HEK293 (cell line): ENCODE results near the gene VWF.

Source experiments
- CTCF ChIA-PET: fragments of 350-600 bp; formaldehyde crosslinking; extraction: SDS; loops from one replicate; lab custom pipeline; 2021; ENCODE audit warnings: antibody characterized with exemption; lab: Yijun Ruan, JAX
- POLR2A ChIA-PET: fragments of 300-600 bp; formaldehyde crosslinking; extraction: SDS; loops from one replicate; lab custom pipeline; 2020; ENCODE audit warnings: antibody characterized with exemption, inconsistent platforms; lab: Yijun Ruan, JAX
- H3K27ac ChIP-seq: fragments of 200-500 bp; sonication (Bioruptor generic); 2 replicates; pipeline ENCODE4 v1.5.1; 2014; ENCODE audit warnings: low read depth, low read length, control low read depth, inconsistent platforms; ENCODE audit errors: extremely low read depth
- H3K36me3 ChIP-seq, 2 experiments: fragments of 200-500 bp in 1 of 2; sonication (Bioruptor generic) in 1 of 2; 1 replicate in 1 of 2; 2 replicates in 1 of 2; pipeline ENCODE4 v1.5.1; 2014 to 2017; ENCODE audit warnings: inconsistent platforms in 2 of 2, low read length in 2 of 2; ENCODE audit not compliant: control insufficient read depth in 2 of 2, insufficient read depth in 1 of 2
- H3K4me1 ChIP-seq: fragments of 200-500 bp; sonication (Bioruptor generic); 2 replicates; pipeline ENCODE4 v1.5.1; 2014; ENCODE audit warnings: mild to moderate bottlenecking, low read length, inconsistent platforms; ENCODE audit not compliant: control insufficient read depth, insufficient read depth
- H3K4me3 ChIP-seq: 2 replicates; pipeline ENCODE4 v1.5.1; 2011; ENCODE audit warnings: low read depth, mild to moderate bottlenecking, control low read depth, low read length, moderate library complexity
- H3K9me3 ChIP-seq: fragments of 200-500 bp; sonication (Bioruptor generic); 2 replicates; pipeline ENCODE4 v1.5.1; 2014; ENCODE audit warnings: low read depth, low read length, inconsistent platforms; ENCODE audit not compliant: control insufficient read depth, insufficient read depth
- BCL11A ChIP-seq: fragments of 450-650 bp; formaldehyde crosslinking; IDR thresholded peaks from 2 replicates; pipeline ENCODE4 v1.5.1; 2016; ENCODE audit warnings: low read depth, missing biosample characterization, missing genetic modification characterization
- KLF10 ChIP-seq: fragments of 450-650 bp; IDR thresholded peaks from 2 replicates; pipeline ENCODE4 v1.5.1; 2018; ENCODE audit warnings: missing biosample characterization, mild to moderate bottlenecking, missing genetic modification characterization
- SP2 ChIP-seq: fragments of 450-650 bp; formaldehyde crosslinking; IDR thresholded peaks from 2 replicates; pipeline ENCODE4 v1.5.1; 2016; ENCODE audit warnings: missing biosample characterization, missing genetic modification characterization
- ZBTB21 ChIP-seq: fragments of 450-650 bp; formaldehyde crosslinking; IDR thresholded peaks from 2 replicates; pipeline ENCODE4 v1.5.1; 2017; ENCODE audit warnings: missing biosample characterization, missing genetic modification characterization
- ZNF132 ChIP-seq: fragments of 450-650 bp; formaldehyde crosslinking; IDR thresholded peaks from 2 replicates; pipeline ENCODE4 v1.5.1; 2017; ENCODE audit warnings: missing biosample characterization, missing genetic modification characterization, borderline replicate concordance
- ZNF155 ChIP-seq: fragments of 450-650 bp; formaldehyde crosslinking; IDR thresholded peaks from 2 replicates; pipeline ENCODE4 v1.5.1; 2016; ENCODE audit warnings: missing biosample characterization, missing genetic modification characterization
- ZNF157 ChIP-seq: fragments of 450-650 bp; formaldehyde crosslinking; IDR thresholded peaks from 2 replicates; pipeline ENCODE4 v1.5.1; 2016; ENCODE audit warnings: missing biosample characterization, missing genetic modification characterization
- ZNF174 ChIP-seq: fragments of 450-650 bp; formaldehyde crosslinking; IDR thresholded peaks from 2 replicates; pipeline ENCODE4 v1.5.0; 2017; ENCODE audit warnings: missing biosample characterization, mild to moderate bottlenecking, missing genetic modification characterization
- ZNF239 ChIP-seq: fragments of 450-650 bp; formaldehyde crosslinking; IDR thresholded peaks from 2 replicates; pipeline ENCODE4 v1.5.1; 2016; ENCODE audit warnings: missing biosample characterization, missing genetic modification characterization
- ZNF311 ChIP-seq: fragments of 450-650 bp; formaldehyde crosslinking; IDR thresholded peaks from 2 replicates; pipeline ENCODE4 v1.5.1; 2017; ENCODE audit warnings: missing biosample characterization, missing genetic modification characterization, borderline replicate concordance
- ZNF514 ChIP-seq: fragments of 450-650 bp; formaldehyde crosslinking; IDR thresholded peaks from 2 replicates; pipeline ENCODE4 v1.5.1; 2016; ENCODE audit warnings: missing biosample characterization, missing genetic modification characterization
- ZNF560 ChIP-seq: fragments of 450-650 bp; formaldehyde crosslinking; IDR thresholded peaks from 2 replicates; pipeline ENCODE4 v1.5.1; 2017; ENCODE audit warnings: missing biosample characterization, missing genetic modification characterization, borderline replicate concordance
- ZNF658 ChIP-seq: fragments of 450-650 bp; formaldehyde crosslinking; IDR thresholded peaks from 2 replicates; pipeline ENCODE4; 2016; ENCODE audit warnings: missing biosample characterization, missing genetic modification characterization
- ZNF677 ChIP-seq: fragments of 450-650 bp; IDR thresholded peaks from 2 replicates; pipeline ENCODE4 v1.5.0; 2018; ENCODE audit warnings: missing biosample characterization, mild to moderate bottlenecking, missing genetic modification characterization, moderate library complexity
- ZNF776 ChIP-seq: fragments of 450-650 bp; formaldehyde crosslinking; IDR thresholded peaks from 2 replicates; pipeline ENCODE4 v1.5.0; 2017; ENCODE audit warnings: missing biosample characterization, missing genetic modification characterization, borderline replicate concordance
- TF ChIP-seq, protein P1 (sequence below): fragments of 450-650 bp; formaldehyde crosslinking; conservative IDR thresholded peaks from 2 replicates; pipeline ENCODE4 v1.5.1; 2016; ENCODE audit warnings: low read depth, missing biosample characterization, missing genetic modification characterization
- TF ChIP-seq, protein P2 (sequence below): fragments of 450-650 bp; formaldehyde crosslinking; conservative IDR thresholded peaks from 2 replicates; pipeline ENCODE4 v1.5.1; 2016; ENCODE audit warnings: low read depth, missing biosample characterization, missing genetic modification characterization
- TF ChIP-seq, protein P3 (sequence below): fragments of 450-650 bp; formaldehyde crosslinking; IDR thresholded peaks from 2 replicates; pipeline ENCODE4 v1.5.1; 2016; ENCODE audit warnings: missing biosample characterization, missing genetic modification characterization
- TF ChIP-seq, protein P4 (sequence below): fragments of 450-650 bp; formaldehyde crosslinking; IDR thresholded peaks from 2 replicates; pipeline ENCODE4 v1.5.1; 2016; ENCODE audit warnings: missing biosample characterization, missing genetic modification characterization
- TF ChIP-seq, protein P5 (sequence below): fragments of 450-650 bp; formaldehyde crosslinking; IDR thresholded peaks from 2 replicates; pipeline ENCODE4 v1.5.1; 2016; ENCODE audit warnings: missing biosample characterization, missing genetic modification characterization, borderline replicate concordance

Gene VWF

DNA sequence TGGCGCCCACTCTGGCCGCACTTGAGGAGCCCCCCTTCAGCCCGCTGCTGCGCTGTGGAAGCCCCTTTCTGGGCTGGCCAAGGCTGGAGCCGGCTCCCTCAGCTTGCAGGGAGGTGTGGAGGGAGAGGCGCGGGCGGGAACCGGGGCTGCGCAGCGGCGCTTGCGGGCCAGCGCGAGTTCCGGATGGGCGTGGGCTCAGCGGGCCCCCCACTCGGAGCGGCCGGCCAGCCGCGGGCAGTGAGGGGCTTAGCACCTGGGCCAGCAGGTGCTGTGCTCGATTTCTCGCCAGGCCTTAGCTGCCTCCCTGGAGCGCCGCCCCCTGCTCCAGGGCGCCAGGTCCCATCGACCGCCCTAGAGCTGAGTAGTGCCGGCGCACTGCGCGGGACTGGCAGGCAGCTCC lies 8.0 kb upstream of the VWF start:
- TF ChIP-seq ZNF132: no peak
- TF ChIP-seq, protein P1, sequence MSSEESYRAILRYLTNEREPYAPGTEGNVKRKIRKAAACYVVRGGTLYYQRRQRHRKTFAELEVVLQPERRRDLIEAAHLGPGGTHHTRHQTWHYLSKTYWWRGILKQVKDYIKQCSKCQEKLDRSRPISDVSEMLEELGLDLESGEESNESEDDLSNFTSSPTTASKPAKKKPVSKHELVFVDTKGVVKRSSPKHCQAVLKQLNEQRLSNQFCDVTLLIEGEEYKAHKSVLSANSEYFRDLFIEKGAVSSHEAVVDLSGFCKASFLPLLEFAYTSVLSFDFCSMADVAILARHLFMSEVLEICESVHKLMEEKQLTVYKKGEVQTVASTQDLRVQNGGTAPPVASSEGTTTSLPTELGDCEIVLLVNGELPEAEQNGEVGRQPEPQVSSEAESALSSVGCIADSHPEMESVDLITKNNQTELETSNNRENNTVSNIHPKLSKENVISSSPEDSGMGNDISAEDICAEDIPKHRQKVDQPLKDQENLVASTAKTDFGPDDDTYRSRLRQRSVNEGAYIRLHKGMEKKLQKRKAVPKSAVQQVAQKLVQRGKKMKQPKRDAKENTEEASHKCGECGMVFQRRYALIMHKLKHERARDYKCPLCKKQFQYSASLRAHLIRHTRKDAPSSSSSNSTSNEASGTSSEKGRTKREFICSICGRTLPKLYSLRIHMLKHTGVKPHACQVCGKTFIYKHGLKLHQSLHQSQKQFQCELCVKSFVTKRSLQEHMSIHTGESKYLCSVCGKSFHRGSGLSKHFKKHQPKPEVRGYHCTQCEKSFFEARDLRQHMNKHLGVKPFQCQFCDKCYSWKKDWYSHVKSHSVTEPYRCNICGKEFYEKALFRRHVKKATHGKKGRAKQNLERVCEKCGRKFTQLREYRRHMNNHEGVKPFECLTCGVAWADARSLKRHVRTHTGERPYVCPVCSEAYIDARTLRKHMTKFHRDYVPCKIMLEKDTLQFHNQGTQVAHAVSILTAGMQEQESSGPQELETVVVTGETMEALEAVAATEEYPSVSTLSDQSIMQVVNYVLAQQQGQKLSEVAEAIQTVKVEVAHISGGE (tag by site-specific recombination): no peak
- TF ChIP-seq, protein P2, sequence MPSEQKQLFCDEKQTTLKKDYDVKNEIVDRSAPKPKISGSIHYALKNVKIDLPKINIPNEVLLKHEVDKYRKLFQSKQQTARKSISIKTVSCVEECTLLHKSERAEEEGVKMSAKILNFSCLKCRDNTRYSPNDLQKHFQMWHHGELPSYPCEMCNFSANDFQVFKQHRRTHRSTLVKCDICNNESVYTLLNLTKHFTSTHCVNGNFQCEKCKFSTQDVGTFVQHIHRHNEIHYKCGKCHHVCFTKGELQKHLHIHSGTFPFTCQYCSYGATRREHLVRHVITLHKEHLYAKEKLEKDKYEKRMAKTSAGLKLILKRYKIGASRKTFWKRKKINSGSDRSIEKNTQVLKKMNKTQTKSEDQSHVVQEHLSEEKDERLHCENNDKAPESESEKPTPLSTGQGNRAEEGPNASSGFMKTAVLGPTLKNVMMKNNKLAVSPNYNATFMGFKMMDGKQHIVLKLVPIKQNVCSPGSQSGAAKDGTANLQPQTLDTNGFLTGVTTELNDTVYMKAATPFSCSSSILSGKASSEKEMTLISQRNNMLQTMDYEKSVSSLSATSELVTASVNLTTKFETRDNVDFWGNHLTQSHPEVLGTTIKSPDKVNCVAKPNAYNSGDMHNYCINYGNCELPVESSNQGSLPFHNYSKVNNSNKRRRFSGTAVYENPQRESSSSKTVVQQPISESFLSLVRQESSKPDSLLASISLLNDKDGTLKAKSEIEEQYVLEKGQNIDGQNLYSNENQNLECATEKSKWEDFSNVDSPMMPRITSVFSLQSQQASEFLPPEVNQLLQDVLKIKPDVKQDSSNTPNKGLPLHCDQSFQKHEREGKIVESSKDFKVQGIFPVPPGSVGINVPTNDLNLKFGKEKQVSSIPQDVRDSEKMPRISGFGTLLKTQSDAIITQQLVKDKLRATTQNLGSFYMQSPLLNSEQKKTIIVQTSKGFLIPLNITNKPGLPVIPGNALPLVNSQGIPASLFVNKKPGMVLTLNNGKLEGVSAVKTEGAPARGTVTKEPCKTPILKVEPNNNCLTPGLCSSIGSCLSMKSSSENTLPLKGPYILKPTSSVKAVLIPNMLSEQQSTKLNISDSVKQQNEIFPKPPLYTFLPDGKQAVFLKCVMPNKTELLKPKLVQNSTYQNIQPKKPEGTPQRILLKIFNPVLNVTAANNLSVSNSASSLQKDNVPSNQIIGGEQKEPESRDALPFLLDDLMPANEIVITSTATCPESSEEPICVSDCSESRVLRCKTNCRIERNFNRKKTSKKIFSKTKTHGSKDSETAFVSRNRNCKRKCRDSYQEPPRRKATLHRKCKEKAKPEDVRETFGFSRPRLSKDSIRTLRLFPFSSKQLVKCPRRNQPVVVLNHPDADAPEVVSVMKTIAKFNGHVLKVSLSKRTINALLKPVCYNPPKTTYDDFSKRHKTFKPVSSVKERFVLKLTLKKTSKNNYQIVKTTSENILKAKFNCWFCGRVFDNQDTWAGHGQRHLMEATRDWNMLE (tag by site-specific recombination): no peak
- TF ChIP-seq ZNF157 (tag by site-specific recombination): no peak
- no peak for TF ChIP-seq ZNF239
- TF ChIP-seq, protein P3, sequence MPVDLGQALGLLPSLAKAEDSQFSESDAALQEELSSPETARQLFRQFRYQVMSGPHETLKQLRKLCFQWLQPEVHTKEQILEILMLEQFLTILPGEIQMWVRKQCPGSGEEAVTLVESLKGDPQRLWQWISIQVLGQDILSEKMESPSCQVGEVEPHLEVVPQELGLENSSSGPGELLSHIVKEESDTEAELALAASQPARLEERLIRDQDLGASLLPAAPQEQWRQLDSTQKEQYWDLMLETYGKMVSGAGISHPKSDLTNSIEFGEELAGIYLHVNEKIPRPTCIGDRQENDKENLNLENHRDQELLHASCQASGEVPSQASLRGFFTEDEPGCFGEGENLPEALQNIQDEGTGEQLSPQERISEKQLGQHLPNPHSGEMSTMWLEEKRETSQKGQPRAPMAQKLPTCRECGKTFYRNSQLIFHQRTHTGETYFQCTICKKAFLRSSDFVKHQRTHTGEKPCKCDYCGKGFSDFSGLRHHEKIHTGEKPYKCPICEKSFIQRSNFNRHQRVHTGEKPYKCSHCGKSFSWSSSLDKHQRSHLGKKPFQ (tag by site-specific recombination): no peak
- TF ChIP-seq ZNF514 (tag by site-specific recombination): no peak
- TF ChIP-seq ZNF174 (tag by site-specific recombination): no peak
- no peak for TF ChIP-seq ZNF560 (tag by site-specific recombination)
- no peak for TF ChIP-seq KLF10
- TF ChIP-seq, protein P4, sequence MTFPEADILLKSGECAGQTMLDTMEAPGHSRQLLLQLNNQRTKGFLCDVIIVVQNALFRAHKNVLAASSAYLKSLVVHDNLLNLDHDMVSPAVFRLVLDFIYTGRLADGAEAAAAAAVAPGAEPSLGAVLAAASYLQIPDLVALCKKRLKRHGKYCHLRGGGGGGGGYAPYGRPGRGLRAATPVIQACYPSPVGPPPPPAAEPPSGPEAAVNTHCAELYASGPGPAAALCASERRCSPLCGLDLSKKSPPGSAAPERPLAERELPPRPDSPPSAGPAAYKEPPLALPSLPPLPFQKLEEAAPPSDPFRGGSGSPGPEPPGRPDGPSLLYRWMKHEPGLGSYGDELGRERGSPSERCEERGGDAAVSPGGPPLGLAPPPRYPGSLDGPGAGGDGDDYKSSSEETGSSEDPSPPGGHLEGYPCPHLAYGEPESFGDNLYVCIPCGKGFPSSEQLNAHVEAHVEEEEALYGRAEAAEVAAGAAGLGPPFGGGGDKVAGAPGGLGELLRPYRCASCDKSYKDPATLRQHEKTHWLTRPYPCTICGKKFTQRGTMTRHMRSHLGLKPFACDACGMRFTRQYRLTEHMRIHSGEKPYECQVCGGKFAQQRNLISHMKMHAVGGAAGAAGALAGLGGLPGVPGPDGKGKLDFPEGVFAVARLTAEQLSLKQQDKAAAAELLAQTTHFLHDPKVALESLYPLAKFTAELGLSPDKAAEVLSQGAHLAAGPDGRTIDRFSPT (tag by site-specific recombination): no peak
- TF ChIP-seq SP2 (tag by site-specific recombination): no peak
- TF ChIP-seq ZNF658 (tag by site-specific recombination): no peak
- TF ChIP-seq BCL11A (tag by site-specific recombination): no peak
- TF ChIP-seq, protein P5, sequence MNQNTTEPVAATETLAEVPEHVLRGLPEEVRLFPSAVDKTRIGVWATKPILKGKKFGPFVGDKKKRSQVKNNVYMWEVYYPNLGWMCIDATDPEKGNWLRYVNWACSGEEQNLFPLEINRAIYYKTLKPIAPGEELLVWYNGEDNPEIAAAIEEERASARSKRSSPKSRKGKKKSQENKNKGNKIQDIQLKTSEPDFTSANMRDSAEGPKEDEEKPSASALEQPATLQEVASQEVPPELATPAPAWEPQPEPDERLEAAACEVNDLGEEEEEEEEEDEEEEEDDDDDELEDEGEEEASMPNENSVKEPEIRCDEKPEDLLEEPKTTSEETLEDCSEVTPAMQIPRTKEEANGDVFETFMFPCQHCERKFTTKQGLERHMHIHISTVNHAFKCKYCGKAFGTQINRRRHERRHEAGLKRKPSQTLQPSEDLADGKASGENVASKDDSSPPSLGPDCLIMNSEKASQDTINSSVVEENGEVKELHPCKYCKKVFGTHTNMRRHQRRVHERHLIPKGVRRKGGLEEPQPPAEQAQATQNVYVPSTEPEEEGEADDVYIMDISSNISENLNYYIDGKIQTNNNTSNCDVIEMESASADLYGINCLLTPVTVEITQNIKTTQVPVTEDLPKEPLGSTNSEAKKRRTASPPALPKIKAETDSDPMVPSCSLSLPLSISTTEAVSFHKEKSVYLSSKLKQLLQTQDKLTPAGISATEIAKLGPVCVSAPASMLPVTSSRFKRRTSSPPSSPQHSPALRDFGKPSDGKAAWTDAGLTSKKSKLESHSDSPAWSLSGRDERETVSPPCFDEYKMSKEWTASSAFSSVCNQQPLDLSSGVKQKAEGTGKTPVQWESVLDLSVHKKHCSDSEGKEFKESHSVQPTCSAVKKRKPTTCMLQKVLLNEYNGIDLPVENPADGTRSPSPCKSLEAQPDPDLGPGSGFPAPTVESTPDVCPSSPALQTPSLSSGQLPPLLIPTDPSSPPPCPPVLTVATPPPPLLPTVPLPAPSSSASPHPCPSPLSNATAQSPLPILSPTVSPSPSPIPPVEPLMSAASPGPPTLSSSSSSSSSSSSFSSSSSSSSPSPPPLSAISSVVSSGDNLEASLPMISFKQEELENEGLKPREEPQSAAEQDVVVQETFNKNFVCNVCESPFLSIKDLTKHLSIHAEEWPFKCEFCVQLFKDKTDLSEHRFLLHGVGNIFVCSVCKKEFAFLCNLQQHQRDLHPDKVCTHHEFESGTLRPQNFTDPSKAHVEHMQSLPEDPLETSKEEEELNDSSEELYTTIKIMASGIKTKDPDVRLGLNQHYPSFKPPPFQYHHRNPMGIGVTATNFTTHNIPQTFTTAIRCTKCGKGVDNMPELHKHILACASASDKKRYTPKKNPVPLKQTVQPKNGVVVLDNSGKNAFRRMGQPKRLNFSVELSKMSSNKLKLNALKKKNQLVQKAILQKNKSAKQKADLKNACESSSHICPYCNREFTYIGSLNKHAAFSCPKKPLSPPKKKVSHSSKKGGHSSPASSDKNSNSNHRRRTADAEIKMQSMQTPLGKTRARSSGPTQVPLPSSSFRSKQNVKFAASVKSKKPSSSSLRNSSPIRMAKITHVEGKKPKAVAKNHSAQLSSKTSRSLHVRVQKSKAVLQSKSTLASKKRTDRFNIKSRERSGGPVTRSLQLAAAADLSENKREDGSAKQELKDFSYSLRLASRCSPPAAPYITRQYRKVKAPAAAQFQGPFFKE (tag by site-specific recombination): no peak
- TF ChIP-seq ZNF311 (tag by site-specific recombination): no peak
- TF ChIP-seq ZBTB21 (tag by site-specific recombination): no peak
- TF ChIP-seq ZNF155: no peak
- no peak for TF ChIP-seq ZNF776 (tag by site-specific recombination)
- no peak for TF ChIP-seq ZNF677
- no peak overlapping the region for H3K4me3 ChIP-seq
- POLR2A ChIA-PET: interaction anchor here (1.3 kb wide), 1 partner anchor 10 kb away, joined by 4 read pairs; no protein-coding TSS in a partner anchor
- no peak overlapping the region for H3K27ac ChIP-seq
- CTCF ChIA-PET: interaction anchor here (0.7 kb wide), 1 partner anchor 65 kb away, joined by 3 read pairs; no protein-coding TSS in a partner anchor
- no peaks in the 10 kb centered on the region for H3K4me1 ChIP-seq
- no peaks in the 10 kb centered on the region for H3K36me3 ChIP-seq
- H3K9me3 ChIP-seq: no peaks in the 10 kb centered on the region
